ENCODE results near the gene NUTM1.
"Not testable (repeated sequence)": the region's sequence is repeated elsewhere in the genome, so short reads cannot be mapped to it uniquely, and the experiment has no call there.

NUTM1 gene

DNA sequence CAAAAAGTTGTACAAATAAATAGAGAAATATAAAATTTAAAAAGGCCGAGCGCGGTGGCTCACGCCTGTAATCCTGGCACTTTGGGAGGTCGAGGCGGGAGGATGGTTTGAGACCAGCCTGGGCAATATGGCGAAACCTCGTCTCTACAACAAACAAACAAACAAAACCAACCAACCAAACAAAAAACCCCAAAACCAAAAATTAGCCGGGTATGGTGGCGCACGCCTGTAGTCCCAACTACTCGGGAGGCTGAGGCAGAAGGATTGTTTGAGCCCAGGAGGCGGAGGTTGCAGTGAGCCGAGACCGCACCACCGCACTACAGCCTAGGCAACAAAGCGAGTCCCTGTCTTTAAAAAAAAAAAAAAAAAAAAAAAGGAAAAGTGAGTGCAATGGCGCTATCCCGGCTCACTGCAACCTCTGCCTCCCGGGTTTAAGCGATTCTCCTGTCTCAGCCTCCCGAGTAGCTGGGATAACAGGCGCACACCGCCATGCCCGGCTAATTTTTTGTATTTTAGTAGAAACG is 840 bp upstream of the NUTM1 start:
- Histone ChIP-seq H3K36me3 (ENCODE audit: control insufficient read depth in 2 of 2, insufficient read depth in 1 of 2, low read length in 2 of 2) (peaks cover 6 to 23% of the 10 kb centered on the region in 2 experiments; a peak in 2 of 3 replicates), H3K4me3 (ENCODE audit: low read depth, low read length) (peak overlapping the region; percentile 76), H3K27ac (ENCODE audit: extremely low read depth, low read depth, low read length) (peak overlapping the region; percentile 40)
- ChIA-PET CTCF (interaction anchor here (0.6 to 1.8 kb wide), 5 partner anchors 19 to 240 kb away, joined by 3 to 15 read pairs (median 4); partner anchors contain the start of gene LPCAT4), POLR2A (interaction anchor here (0.7 to 1.8 kb wide), 5 partner anchors 24 to 372 kb away, joined by 4 to 8 read pairs (median 4); partner anchors contain the start of genes KATNBL1 and LPCAT4)
- not testable (repeated sequence) for H3K9me3 ChIP-seq (ENCODE audit: control insufficient read depth, insufficient read depth, low read depth, low read length); H3K4me1 ChIP-seq (ENCODE audit: control insufficient read depth, insufficient read depth, low read length)
- 0 out of 2 replicates have a peak, but pooled peaks have one; percentile 0 for TF ChIP-seq ZNF391 (tag by site-specific recombination; IDR thresholded peaks at IDR 0.05; ENCODE audit: borderline replicate concordance, low read depth)
- TF ChIP-seq, protein P1, sequence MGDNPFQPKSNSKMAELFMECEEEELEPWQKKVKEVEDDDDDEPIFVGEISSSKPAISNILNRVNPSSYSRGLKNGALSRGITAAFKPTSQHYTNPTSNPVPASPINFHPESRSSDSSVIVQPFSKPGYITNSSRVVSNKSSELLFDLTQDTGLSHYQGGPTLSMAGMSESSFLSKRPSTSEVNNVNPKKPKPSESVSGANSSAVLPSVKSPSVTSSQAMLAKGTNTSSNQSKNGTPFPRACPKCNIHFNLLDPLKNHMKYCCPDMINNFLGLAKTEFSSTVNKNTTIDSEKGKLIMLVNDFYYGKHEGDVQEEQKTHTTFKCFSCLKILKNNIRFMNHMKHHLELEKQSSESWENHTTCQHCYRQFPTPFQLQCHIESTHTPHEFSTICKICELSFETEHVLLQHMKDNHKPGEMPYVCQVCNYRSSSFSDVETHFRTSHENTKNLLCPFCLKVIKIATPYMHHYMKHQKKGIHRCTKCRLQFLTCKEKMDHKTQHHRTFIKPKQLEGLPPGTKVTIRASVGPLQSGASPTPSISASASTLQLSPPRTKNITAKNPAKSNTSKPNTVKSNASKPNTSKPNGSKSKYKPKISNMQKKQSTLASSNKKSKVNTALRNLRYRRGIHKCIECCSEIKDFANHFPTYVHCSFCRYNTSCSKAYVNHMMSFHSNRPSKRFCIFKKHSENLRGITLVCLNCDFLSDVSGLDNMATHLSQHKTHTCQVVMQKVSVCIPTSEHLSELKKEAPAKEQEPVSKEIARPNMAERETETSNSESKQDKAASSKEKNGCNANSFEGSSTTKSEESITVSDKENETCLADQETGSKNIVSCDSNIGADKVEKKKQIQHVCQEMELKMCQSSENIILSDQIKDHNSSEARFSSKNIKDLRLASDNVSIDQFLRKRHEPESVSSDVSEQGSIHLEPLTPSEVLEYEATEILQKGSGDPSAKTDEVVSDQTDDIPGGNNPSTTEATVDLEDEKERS (tag by site-specific recombination; IDR thresholded peaks at IDR 0.05), result peak; percentile 75; the same call in 1 of the 2 replicates
- TF ChIP-seq, protein P2, sequence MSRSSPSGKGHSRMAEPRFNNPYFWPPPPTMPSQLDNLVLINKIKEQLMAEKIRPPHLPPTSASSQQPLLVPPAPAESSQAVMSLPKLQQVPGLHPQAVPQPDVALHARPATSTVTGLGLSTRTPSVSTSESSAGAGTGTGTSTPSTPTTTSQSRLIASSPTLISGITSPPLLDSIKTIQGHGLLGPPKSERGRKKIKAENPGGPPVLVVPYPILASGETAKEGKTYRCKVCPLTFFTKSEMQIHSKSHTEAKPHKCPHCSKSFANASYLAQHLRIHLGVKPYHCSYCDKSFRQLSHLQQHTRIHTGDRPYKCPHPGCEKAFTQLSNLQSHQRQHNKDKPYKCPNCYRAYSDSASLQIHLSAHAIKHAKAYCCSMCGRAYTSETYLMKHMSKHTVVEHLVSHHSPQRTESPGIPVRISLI (tag by site-specific recombination; IDR thresholded peaks at IDR 0.05), result peak; percentile 71; the same call in 1 of the 2 replicates

DNA sequence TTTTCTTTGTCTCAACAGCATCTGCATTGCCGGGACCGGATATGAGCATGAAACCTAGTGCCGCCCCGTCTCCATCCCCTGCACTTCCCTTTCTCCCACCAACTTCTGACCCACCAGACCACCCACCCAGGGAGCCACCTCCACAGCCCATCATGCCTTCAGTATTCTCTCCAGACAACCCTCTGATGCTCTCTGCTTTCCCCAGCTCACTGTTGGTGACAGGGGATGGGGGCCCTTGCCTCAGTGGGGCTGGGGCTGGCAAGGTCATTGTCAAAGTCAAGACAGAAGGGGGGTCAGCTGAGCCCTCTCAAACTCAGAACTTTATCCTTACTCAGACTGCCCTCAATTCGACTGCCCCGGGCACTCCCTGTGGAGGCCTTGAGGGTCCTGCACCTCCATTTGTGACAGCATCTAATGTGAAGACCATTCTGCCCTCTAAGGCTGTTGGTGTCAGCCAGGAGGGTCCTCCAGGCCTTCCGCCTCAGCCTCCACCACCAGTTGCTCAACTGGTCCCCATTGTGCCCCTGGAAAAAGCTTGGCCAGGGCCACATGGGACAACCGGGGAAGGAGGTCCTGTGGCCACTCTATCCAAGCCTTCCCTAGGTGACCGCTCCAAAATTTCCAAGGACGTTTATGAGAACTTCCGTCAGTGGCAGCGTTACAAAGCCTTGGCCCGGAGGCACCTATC is 5.0 kb downstream of the NUTM1 start:
- no peak for TF ChIP-seq ZNF274 (IDR thresholded peaks at IDR 0.05; ENCODE audit: low read length)
- TF ChIP-seq ZNF274 (tag by site-specific recombination; IDR thresholded peaks at IDR 0.05; ENCODE audit: borderline replicate concordance), result no peak
- TF ChIP-seq TRIM28 (IDR thresholded peaks at IDR 0.05; ENCODE audit: borderline replicate concordance, low read length), result no peak
- no peak for TF ChIP-seq ZNF843 (tag by site-specific recombination; IDR thresholded peaks at IDR 0.05)
- TF ChIP-seq, protein P3, sequence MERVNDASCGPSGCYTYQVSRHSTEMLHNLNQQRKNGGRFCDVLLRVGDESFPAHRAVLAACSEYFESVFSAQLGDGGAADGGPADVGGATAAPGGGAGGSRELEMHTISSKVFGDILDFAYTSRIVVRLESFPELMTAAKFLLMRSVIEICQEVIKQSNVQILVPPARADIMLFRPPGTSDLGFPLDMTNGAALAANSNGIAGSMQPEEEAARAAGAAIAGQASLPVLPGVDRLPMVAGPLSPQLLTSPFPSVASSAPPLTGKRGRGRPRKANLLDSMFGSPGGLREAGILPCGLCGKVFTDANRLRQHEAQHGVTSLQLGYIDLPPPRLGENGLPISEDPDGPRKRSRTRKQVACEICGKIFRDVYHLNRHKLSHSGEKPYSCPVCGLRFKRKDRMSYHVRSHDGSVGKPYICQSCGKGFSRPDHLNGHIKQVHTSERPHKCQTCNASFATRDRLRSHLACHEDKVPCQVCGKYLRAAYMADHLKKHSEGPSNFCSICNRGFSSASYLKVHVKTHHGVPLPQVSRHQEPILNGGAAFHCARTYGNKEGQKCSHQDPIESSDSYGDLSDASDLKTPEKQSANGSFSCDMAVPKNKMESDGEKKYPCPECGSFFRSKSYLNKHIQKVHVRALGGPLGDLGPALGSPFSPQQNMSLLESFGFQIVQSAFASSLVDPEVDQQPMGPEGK (tag by site-specific recombination; IDR thresholded peaks at IDR 0.05), result no peak
- no peak for TF ChIP-seq ZNF707 (tag by site-specific recombination; IDR thresholded peaks at IDR 0.05)
- no peak for TF ChIP-seq KLF10 (tag by site-specific recombination; IDR thresholded peaks at IDR 0.05)
- TF ChIP-seq ZNF366 (tag by site-specific recombination; conservative IDR thresholded peaks at IDR 0.05), result no peak
- TF ChIP-seq ZBTB21 (tag by site-specific recombination; IDR thresholded peaks at IDR 0.05), result no peak
- no peak for TF ChIP-seq ZNF394 (tag by site-specific recombination; IDR thresholded peaks at IDR 0.05; ENCODE audit: borderline replicate concordance)
- no peak overlapping the region for H3K27ac ChIP-seq (ENCODE audit: extremely low read depth, low read depth, low read length)
- no peaks in the 10 kb centered on the region for H3K36me3 ChIP-seq (ENCODE audit: control insufficient read depth in 2 of 2, insufficient read depth in 1 of 2, low read length in 2 of 2)
- CTCF ChIA-PET, result no interaction called here
- POLR2A ChIA-PET, result no interaction called here
- H3K4me1 ChIP-seq (ENCODE audit: control insufficient read depth, insufficient read depth, low read length), result no peaks in the 10 kb centered on the region
- no peak overlapping the region for H3K4me3 ChIP-seq (ENCODE audit: low read depth, low read length)
- no peaks in the 10 kb centered on the region for H3K9me3 ChIP-seq (ENCODE audit: control insufficient read depth, insufficient read depth, low read depth, low read length)

DNA sequence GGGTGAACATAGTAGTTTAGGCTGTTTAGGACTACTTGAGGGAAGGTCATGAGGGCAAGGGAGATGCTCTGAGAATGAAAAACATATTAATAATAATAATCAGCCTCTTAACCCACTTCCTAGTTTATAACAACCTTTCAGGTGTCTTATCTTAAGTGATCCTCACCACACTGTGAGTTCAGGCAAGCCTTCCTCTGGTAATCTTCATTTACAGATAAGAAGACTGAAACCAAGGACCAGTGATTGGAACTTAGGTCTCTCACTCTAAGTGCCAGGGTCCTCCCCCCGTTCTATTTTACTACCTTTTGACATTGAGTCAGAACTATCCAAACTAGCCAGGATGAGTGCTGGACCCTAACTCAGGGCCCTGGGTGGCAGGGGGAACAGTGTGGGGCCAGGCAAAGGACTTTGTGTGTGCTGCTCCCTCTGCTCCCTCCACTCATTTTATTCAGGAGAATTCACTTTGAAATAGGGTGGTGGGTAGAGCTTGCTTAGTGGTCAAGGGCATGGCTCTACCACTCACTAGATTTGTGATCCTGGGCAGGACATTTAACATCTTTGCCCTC is 5.7 kb downstream of the NUTM1 start:
- POLR2A ChIA-PET, result no interaction called here
- TF ChIP-seq ZNF2 (tag by site-specific recombination; IDR thresholded peaks at IDR 0.05), result no peak
- no peak for TF ChIP-seq ZNF16 (tag by site-specific recombination; IDR thresholded peaks at IDR 0.05; ENCODE audit: low read depth)
- TF ChIP-seq, protein P4, sequence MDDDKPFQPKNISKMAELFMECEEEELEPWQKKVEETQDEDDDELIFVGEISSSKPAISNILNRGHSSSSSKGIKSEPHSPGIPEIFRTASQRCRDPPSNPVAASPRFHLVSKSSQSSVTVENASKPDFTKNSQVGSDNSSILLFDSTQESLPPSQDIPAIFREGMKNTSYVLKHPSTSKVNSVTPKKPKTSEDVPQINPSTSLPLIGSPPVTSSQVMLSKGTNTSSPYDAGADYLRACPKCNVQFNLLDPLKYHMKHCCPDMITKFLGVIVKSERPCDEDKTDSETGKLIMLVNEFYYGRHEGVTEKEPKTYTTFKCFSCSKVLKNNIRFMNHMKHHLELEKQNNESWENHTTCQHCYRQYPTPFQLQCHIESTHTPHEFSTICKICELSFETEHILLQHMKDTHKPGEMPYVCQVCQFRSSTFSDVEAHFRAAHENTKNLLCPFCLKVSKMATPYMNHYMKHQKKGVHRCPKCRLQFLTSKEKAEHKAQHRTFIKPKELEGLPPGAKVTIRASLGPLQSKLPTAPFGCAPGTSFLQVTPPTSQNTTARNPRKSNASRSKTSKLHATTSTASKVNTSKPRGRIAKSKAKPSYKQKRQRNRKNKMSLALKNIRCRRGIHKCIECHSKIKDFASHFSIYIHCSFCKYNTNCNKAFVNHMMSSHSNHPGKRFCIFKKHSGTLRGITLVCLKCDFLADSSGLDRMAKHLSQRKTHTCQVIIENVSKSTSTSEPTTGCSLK (tag by site-specific recombination; IDR thresholded peaks at IDR 0.05), result no peak
- TF ChIP-seq, protein P5, sequence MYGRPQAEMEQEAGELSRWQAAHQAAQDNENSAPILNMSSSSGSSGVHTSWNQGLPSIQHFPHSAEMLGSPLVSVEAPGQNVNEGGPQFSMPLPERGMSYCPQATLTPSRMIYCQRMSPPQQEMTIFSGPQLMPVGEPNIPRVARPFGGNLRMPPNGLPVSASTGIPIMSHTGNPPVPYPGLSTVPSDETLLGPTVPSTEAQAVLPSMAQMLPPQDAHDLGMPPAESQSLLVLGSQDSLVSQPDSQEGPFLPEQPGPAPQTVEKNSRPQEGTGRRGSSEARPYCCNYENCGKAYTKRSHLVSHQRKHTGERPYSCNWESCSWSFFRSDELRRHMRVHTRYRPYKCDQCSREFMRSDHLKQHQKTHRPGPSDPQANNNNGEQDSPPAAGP (tag by site-specific recombination; IDR thresholded peaks at IDR 0.05), result no peak
- no peak for TF ChIP-seq ZFP41 (tag by site-specific recombination; IDR thresholded peaks at IDR 0.05; ENCODE audit: borderline replicate concordance)

More for the DNA sequence above, 5.7 kb downstream of the NUTM1 start:
- Histone ChIP-seq H3K36me3 (ENCODE audit: control insufficient read depth in 2 of 2, insufficient read depth in 1 of 2, low read length in 2 of 2) (no peaks in the 10 kb centered on the region), H3K4me3 (ENCODE audit: low read depth, low read length) (no peak overlapping the region), H3K4me1 (ENCODE audit: control insufficient read depth, insufficient read depth, low read length) (no peaks in the 10 kb centered on the region), H3K27ac (ENCODE audit: extremely low read depth, low read depth, low read length) (no peak overlapping the region), H3K9me3 (ENCODE audit: control insufficient read depth, insufficient read depth, low read depth, low read length) (no peaks in the 10 kb centered on the region)
- CTCF ChIA-PET, result no interaction called here
